GM12801 (cell line): ENCODE measurements around the gene ZC2HC1B.

Experiments used
- TF ChIP-seq, protein P1 (sequence below): IDR thresholded peaks from one replicate; pipeline ENCODE4 v1.5.1; 2011; ENCODE audit warnings: control low read depth; ENCODE audit not compliant: insufficient read length; ENCODE audit errors: extremely low read depth

ZC2HC1B gene

GRCh38 chr6:143900358-143900757 lies 36.1 kb downstream of the ZC2HC1B start:
- TF ChIP-seq, protein P1, sequence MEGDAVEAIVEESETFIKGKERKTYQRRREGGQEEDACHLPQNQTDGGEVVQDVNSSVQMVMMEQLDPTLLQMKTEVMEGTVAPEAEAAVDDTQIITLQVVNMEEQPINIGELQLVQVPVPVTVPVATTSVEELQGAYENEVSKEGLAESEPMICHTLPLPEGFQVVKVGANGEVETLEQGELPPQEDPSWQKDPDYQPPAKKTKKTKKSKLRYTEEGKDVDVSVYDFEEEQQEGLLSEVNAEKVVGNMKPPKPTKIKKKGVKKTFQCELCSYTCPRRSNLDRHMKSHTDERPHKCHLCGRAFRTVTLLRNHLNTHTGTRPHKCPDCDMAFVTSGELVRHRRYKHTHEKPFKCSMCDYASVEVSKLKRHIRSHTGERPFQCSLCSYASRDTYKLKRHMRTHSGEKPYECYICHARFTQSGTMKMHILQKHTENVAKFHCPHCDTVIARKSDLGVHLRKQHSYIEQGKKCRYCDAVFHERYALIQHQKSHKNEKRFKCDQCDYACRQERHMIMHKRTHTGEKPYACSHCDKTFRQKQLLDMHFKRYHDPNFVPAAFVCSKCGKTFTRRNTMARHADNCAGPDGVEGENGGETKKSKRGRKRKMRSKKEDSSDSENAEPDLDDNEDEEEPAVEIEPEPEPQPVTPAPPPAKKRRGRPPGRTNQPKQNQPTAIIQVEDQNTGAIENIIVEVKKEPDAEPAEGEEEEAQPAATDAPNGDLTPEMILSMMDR = no peak

DNA sequence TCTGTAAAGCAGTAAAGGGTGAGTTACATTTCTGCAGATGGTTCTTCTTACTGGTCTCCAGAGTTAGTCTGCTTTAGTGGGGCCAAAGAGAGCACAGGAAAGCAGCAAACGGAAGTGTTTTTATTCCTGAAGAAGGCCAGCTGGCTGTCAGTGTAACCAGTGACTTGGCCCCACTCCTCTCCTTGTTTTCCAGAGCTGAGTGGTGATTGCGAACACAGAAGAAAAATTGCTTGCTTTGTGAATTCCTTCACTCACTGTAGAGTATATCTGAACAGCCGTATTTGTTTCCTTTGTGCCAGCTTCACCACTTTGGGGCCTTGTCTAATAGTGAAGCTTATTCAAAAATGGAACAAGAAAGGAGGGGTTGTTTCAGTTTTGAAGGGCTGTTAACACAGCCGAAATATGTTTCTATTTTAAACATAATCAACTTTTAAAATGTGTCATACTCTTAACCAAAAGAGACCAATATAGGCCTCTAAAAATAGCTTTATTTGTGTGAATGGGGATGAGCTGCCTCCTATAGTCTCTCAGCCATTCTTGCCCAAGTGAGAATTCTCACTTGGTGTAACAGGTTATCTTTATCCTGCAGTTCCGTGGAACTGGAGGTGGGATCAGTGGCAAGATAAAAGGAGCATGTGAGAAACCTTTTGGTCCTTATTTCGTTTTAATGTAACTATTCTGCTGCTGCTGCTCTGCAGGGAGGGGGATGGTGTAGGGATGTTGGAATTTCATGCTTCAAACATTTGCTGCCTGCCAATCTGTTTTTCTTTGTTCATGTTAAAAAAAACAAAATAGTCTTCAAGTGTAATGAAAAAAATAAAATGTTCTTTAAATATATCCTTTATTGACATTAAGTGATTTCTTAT lies 37.8 kb downstream of the ZC2HC1B start:
- TF ChIP-seq, protein P1 = no peak

GRCh38 chr6:143902827-143903226 lies 38.6 kb downstream of the ZC2HC1B start:
- TF ChIP-seq, protein P1 = no peak

- TF ChIP-seq, protein P1 = no peak
Observed at GRCh38 chr6:143911028-143911427, 46.8 kb downstream of the ZC2HC1B start.

DNA sequence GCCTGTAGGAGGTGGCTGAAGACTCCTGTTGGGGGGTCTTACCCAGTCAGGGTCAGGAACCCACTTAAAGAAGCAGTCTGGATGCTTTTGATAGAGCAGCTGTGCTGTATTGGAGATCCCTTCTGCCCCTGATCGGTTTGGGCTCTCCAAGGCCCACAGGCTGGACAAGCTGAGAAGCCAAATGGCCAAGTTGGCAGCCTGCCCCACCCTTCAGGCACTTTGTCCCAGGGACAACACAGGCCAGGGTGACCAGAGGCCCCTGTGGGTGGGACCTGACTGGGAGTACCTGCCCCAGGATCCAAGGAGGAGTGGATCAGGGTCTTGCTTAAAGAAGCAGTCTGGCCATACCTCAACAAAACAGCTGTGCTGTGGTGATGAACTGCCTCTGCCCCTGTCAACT lies 48.4 kb downstream of the ZC2HC1B start:
- TF ChIP-seq, protein P1 = no peak

GRCh38 chr6:143928853-143929252 lies 64.6 kb downstream of the ZC2HC1B start:
- TF ChIP-seq, protein P1 = no peak

DNA sequence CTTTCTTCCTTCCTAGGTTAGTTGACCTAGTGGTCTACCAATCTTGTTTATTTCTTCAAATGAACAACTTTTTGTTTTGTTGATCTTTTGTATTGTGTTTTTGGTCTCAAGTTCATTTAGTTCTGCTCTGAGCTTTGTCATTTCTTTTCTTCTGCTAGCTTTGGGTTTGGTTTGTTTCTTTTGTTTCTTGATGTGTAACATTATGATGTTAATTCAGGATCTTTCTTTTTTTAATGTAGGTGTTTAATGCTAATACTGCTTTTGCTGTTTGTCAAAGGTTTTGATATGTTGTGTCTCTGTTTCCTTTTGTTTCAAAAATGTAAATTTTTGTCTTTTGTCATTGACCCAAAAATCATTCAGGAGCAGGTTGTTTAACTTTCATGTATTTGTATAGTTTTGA lies 65.7 kb downstream of the ZC2HC1B start:
- TF ChIP-seq, protein P1 = no peak

- TF ChIP-seq, protein P1 = no peak
Observed at GRCh38 chr6:143934331-143934730, 70.1 kb downstream of the ZC2HC1B start.
